Fibroblast of the aortic adventitia (primary cell): Measurements from ENCODE around the gene DNAJC5. TPM values are rescaled to one million over a fixed set of nuclear protein-coding genes. Genes with fewer than 3 reads are reported as not detected.

Experiments used
- DNase-seq: peaks from one replicate; pipeline ENCODE4 v3.0.0-alpha.2; 2010; ENCODE audit warnings: low read depth
- H3K4me3 ChIP-seq: 2 replicates; pipeline ENCODE4 v1.5.1; 2011; ENCODE audit warnings: low read depth, mild to moderate bottlenecking, control low read depth, low read length, moderate library complexity
- CTCF ChIP-seq: IDR thresholded peaks from 2 replicates; pipeline ENCODE4 v1.5.1; 2011; ENCODE audit warnings: mild to moderate bottlenecking, low read length, control low read depth, inconsistent platforms; ENCODE audit not compliant: insufficient read depth
- total RNA-seq: library from RNA; depleted of rRNA; stranded (reverse); fragments of >200 nt; gene quantifications from 2 replicates; pipeline ENCODE4 v1.2.3, GENCODE V29; 2012; ENCODE audit warnings: low replicate concordance

DNAJC5 gene
- total RNA-seq, 1 donor: 33.9 TPM

- no peak for DNase-seq
- H3K4me3 ChIP-seq: no peak overlapping the region
- no peak for TF ChIP-seq CTCF
Observed at GRCh38 chr20:63857764-63858392, 37.0 kb upstream of the DNAJC5 start.

- DNase-seq: no peak
- no peak overlapping the region for H3K4me3 ChIP-seq
- TF ChIP-seq CTCF: peak; percentile 30
Observed at GRCh38 chr20:63858393-63859165, 36.3 kb upstream of the DNAJC5 start.

GRCh38 chr20:63859166-63859699 lies 35.7 kb upstream of the DNAJC5 start:
- H3K4me3 ChIP-seq: no peak overlapping the region
- DNase-seq: no peak
- TF ChIP-seq CTCF: no peak

- no peak for DNase-seq
- no peak for TF ChIP-seq CTCF
- no peak overlapping the region for H3K4me3 ChIP-seq
Observed at GRCh38 chr20:63860325-63861051, 34.4 kb upstream of the DNAJC5 start.

- no peak for DNase-seq
- H3K4me3 ChIP-seq: no peak within 1 kb of the TSS
- TF ChIP-seq CTCF: no peak
Observed at GRCh38 chr20:63861365-63861934, 33.5 kb upstream of the DNAJC5 start, which contains the start of gene ABHD16B. TSS of gene ABHD16B (plus strand) at chr20:63861498. CDS start at chr20:63861541, 43 bp downstream.

GRCh38 chr20:63861981-63862901 lies 32.7 kb upstream of the DNAJC5 start:
- TF ChIP-seq CTCF: no peak
- no peak for DNase-seq
- H3K4me3 ChIP-seq: no peak overlapping the region
